H9 (cell line): ENCODE measurements around the gene EIF1AD. TPM values are rescaled to one million over a fixed set of nuclear protein-coding genes. Genes with fewer than 3 reads are reported as not detected.
A peak's percentile ranks its signal among the peaks of the same experiment; 100 is the strongest.

Source experiments
- DNase-seq: peaks from one replicate; pipeline ENCODE4 v3.0.0-alpha.2; 2017
- H2AFZ ChIP-seq: one replicate; pipeline ENCODE4 v1.6.1; 2013; ENCODE audit warnings: mild to moderate bottlenecking, low read length, control low read depth, moderate library complexity
- H2AK5ac ChIP-seq: 2 replicates; pipeline ENCODE4 v1.6.1; 2013; ENCODE audit warnings: low read length, control low read depth, mixed read lengths; ENCODE audit not compliant: insufficient read length
- H2BK120ac ChIP-seq: one replicate; pipeline ENCODE4 v1.6.1; 2013; ENCODE audit warnings: low read depth, mild to moderate bottlenecking, low read length, control low read depth, inconsistent platforms; ENCODE audit not compliant: poor library complexity, severe bottlenecking
- H2BK12ac ChIP-seq: 2 replicates; pipeline ENCODE4 v1.6.1; 2013; ENCODE audit warnings: low read length, control low read depth, mixed read lengths, low read depth; ENCODE audit not compliant: insufficient read length
- H2BK15ac ChIP-seq: 2 replicates; pipeline ENCODE4 v1.6.1; 2013; ENCODE audit warnings: low read depth, low read length, control low read depth
- H2BK20ac ChIP-seq: one replicate; pipeline ENCODE4 v1.6.1; 2013; ENCODE audit warnings: low read depth, mild to moderate bottlenecking, low read length, control low read depth, inconsistent platforms; ENCODE audit not compliant: poor library complexity, severe bottlenecking
- H2BK5ac ChIP-seq: 2 replicates; pipeline ENCODE4 v1.6.1; 2013; ENCODE audit warnings: low read length, control low read depth, mixed read lengths; ENCODE audit not compliant: insufficient read length
- H3K14ac ChIP-seq: 2 replicates; pipeline ENCODE4 v1.6.1; 2013; ENCODE audit warnings: low read length, control low read depth; ENCODE audit not compliant: insufficient read depth
- H3K18ac ChIP-seq: 2 replicates; pipeline ENCODE4 v1.6.1; 2013; ENCODE audit warnings: low read depth, mild to moderate bottlenecking, mixed read lengths, low read length, control low read depth; ENCODE audit not compliant: insufficient read length
- H3K23ac ChIP-seq: 2 replicates; pipeline ENCODE4 v1.6.1; 2013; ENCODE audit warnings: low read length, control low read depth, mixed read lengths, low read depth; ENCODE audit not compliant: insufficient read length
- H3K23me2 ChIP-seq: 2 replicates; pipeline ENCODE4 v1.6.1; 2013; ENCODE audit warnings: low read depth, mild to moderate bottlenecking, mixed read lengths, low read length, control low read depth; ENCODE audit not compliant: insufficient read length, poor library complexity, severe bottlenecking
- H3K27ac ChIP-seq: 2 replicates; pipeline ENCODE4 v1.5.1; 2013; ENCODE audit warnings: low read length, control low read depth, mixed read lengths, low read depth; ENCODE audit not compliant: insufficient read length
- H3K27me3 ChIP-seq: 2 replicates; pipeline ENCODE4 v1.6.1; 2013; ENCODE audit warnings: low read length, control low read depth, inconsistent platforms; ENCODE audit not compliant: insufficient read depth
- H3K4ac ChIP-seq: 2 replicates; pipeline ENCODE4 v1.6.1; 2013; ENCODE audit warnings: low read depth, mild to moderate bottlenecking, control low read depth, inconsistent platforms, low read length, moderate library complexity
- H3K4me1 ChIP-seq: 2 replicates; pipeline ENCODE4 v1.6.1; 2013; ENCODE audit warnings: low read length, control low read depth, inconsistent platforms; ENCODE audit not compliant: insufficient read depth
- H3K4me2 ChIP-seq: 2 replicates; pipeline ENCODE4 v1.6.1; 2013; ENCODE audit warnings: low read length, control low read depth, mixed read lengths; ENCODE audit not compliant: insufficient read length, insufficient read depth
- H3K56ac ChIP-seq: 2 replicates; pipeline ENCODE4 v1.6.1; 2013; ENCODE audit warnings: low read depth, mild to moderate bottlenecking, mixed read lengths, low read length, control low read depth; ENCODE audit not compliant: insufficient read length
- H3K79me1 ChIP-seq: 2 replicates; pipeline ENCODE4 v1.6.1; 2013; ENCODE audit warnings: low read depth, mild to moderate bottlenecking, moderate library complexity, low read length, control low read depth, inconsistent platforms; ENCODE audit not compliant: insufficient read depth, poor library complexity, severe bottlenecking
- H3K79me2 ChIP-seq: 2 replicates; pipeline ENCODE4 v1.6.1; 2013; ENCODE audit warnings: low read length, control low read depth, inconsistent platforms; ENCODE audit not compliant: insufficient read depth
- H3K9ac ChIP-seq: 2 replicates; pipeline ENCODE4 v1.6.1; 2013; ENCODE audit warnings: low read length, control low read depth, mixed read lengths; ENCODE audit not compliant: insufficient read length; ENCODE audit errors: extremely low read depth
- H3K9me3 ChIP-seq: one replicate; pipeline ENCODE4 v1.6.1; 2013; ENCODE audit warnings: low read depth, low read length, inconsistent platforms; ENCODE audit not compliant: control insufficient read depth
- H3T11ph ChIP-seq: one replicate; pipeline ENCODE4 v1.6.1; 2013; ENCODE audit warnings: mild to moderate bottlenecking, low read length, control low read depth, inconsistent platforms
- H4K20me1 ChIP-seq: one replicate; pipeline ENCODE4 v1.6.1; 2013; ENCODE audit not compliant: control insufficient read depth, insufficient read length, insufficient read depth
- H4K5ac ChIP-seq: 2 replicates; pipeline ENCODE4 v1.6.1; 2013; ENCODE audit warnings: low read depth, mild to moderate bottlenecking, mixed read lengths, low read length, control low read depth; ENCODE audit not compliant: insufficient read length
- H4K8ac ChIP-seq: replicated peaks from 2 replicates; pipeline ENCODE4 v1.6.1; 2013; ENCODE audit warnings: low read length, control low read depth, mixed read lengths, low read depth; ENCODE audit not compliant: insufficient read length
- H4K91ac ChIP-seq: 2 replicates; pipeline ENCODE4 v1.6.1; 2013; ENCODE audit warnings: low read depth, mild to moderate bottlenecking, moderate library complexity, mixed read lengths, low read length, control low read depth; ENCODE audit not compliant: insufficient read length
- H3K27ac Mint-ChIP-seq, 3 experiments: 2 replicates in 2 of 3; 3 replicates in 1 of 3; pipeline ENCODE4 v1.8.0; 2020 to 2021; ENCODE audit warnings: mixed read lengths in 3 of 3, mild to moderate bottlenecking in 1 of 3, moderate library complexity in 1 of 3
- H3K27me3 Mint-ChIP-seq: 2 replicates; pipeline ENCODE4 v1.8.0; 2021; ENCODE audit warnings: low read depth, mild to moderate bottlenecking, moderate library complexity, mixed read lengths
- H3K36me3 Mint-ChIP-seq, 3 experiments: 2 replicates in 2 of 3; 3 replicates in 1 of 3; pipeline ENCODE4 v1.8.0; 2020 to 2021; ENCODE audit warnings: low read depth in 3 of 3, mixed read lengths in 3 of 3; ENCODE audit not compliant: insufficient read depth in 1 of 3
- H3K4me1 Mint-ChIP-seq, 2 experiments: 2 replicates each; pipeline ENCODE4 v1.8.0; 2020; ENCODE audit warnings: mixed read lengths in 2 of 2
- H3K4me3 Mint-ChIP-seq, 2 experiments: 2 replicates in 1 of 2; 3 replicates in 1 of 2; pipeline ENCODE4 v1.8.0; 2020 to 2021; ENCODE audit warnings: mild to moderate bottlenecking in 2 of 2, mixed read lengths in 2 of 2, moderate library complexity in 1 of 2
- H3K9me3 Mint-ChIP-seq, 2 experiments: 2 replicates in 1 of 2; 3 replicates in 1 of 2; pipeline ENCODE4 v1.8.0; 2020; ENCODE audit warnings: mild to moderate bottlenecking in 2 of 2, mixed read lengths in 2 of 2, moderate library complexity in 1 of 2
- CTCF ChIP-seq: fragments of 200-600 bp; sonication (generic); conservative IDR thresholded peaks from 3 replicates; pipeline ENCODE4 v1.8.0; 2021; ENCODE audit warnings: antibody characterized with exemption, mild to moderate bottlenecking
- WGBS: extraction: QIAGEN DNeasy Blood & Tissue Kit; methylation state at CpG from one replicate; pipeline ENCODE4 v1.1.7; 2013; ENCODE audit warnings: missing lambda C conversion rate, low lambda C conversion rate, mixed read lengths; ENCODE audit not compliant: insufficient read length; ENCODE audit errors: extremely low coverage; 5-methylcytosine and 5-hydroxymethylcytosine counted together
- total RNA-seq: library from RNA; stranded (reverse); gene quantifications from 2 replicates; pipeline ENCODE4 v1.2.1, GENCODE V29; 2021

EIF1AD gene
- total RNA-seq, 1 experiment from 2014 or later = 46.7 TPM

GRCh38 chr11:65976216-65977176 is 25.5 kb downstream of the EIF1AD start:
- Histone ChIP-seq H3K4me1 (no peaks in the 10 kb centered on the region), H3K23ac (no peak overlapping the region), H2AK5ac (no peak overlapping the region), H3K4me2 (no peak overlapping the region), H3K79me1 (no peaks in the 10 kb centered on the region), H3K9me3 (no peaks in the 10 kb centered on the region), H3K14ac (no peak overlapping the region), H2BK5ac (no peak overlapping the region), H2BK120ac (no peak overlapping the region), H3K79me2 (no peaks in the 10 kb centered on the region), H3K18ac (no peak overlapping the region), H4K5ac (no peak overlapping the region), H2BK15ac (no peak overlapping the region), H3K56ac (no peak overlapping the region), H3K27ac (no peak overlapping the region), H2BK12ac (no peak overlapping the region), H3K23me2 (no peaks in the 10 kb centered on the region), H4K20me1 (no peaks in the 10 kb centered on the region), H4K8ac (no peak overlapping the region), H3K4ac (no peak overlapping the region), H3K9ac (no peak overlapping the region), H4K91ac (no peak overlapping the region), H3T11ph (no peak overlapping the region), H3K27me3 (no peaks in the 10 kb centered on the region), H2AFZ (no peak overlapping the region), H2BK20ac (no peak overlapping the region)
- Mint-ChIP-seq H3K27ac (peak overlapping the region in 2 of 3 experiments; percentile 61 to 88; a peak in 3 of 7 replicates), H3K4me3 (no peak overlapping the region), H3K9me3 (no peaks in the 10 kb centered on the region), H3K36me3 (peaks cover 33 to 62% (median 60%) of the 10 kb centered on the region in 3 experiments; a peak in 6 of 7 replicates), H3K4me1 (no peaks in the 10 kb centered on the region), H3K27me3 (no peaks in the 10 kb centered on the region; the same call in 1 of the 2 replicates)
- no peak for DNase-seq
- no CpG with 5 or more reads among the region's 43 CpGs for WGBS
- TF ChIP-seq CTCF = no peak
